B cell (primary cell): ENCODE measurements around the gene CCDC30.

Experiments used
- CTCF ChIP-seq: fragments of 200-600 bp; IDR thresholded peaks from one replicate; pipeline ENCODE4 v1.8.0; 2022; ENCODE audit warnings: antibody characterized with exemption, mild to moderate bottlenecking
- EZH2 ChIP-seq: IDR thresholded peaks from 2 replicates; pipeline ENCODE4 v1.6.1; 2012; ENCODE audit warnings: borderline replicate concordance, low read depth, mild to moderate bottlenecking, moderate library complexity, low read length; ENCODE audit not compliant: insufficient read depth, poor library complexity, severe bottlenecking

- TF ChIP-seq CTCF (no peak), EZH2 (no peak)
Observed at GRCh38 chr1:42675467-42675866, 212.4 kb downstream of the CCDC30 start.
